ENCODE results near the gene IFNA10.
"Not testable (repeated sequence)": the region's sequence is repeated elsewhere in the genome, so short reads cannot be mapped to it uniquely, and the experiment has no call there.

Gene IFNA10

DNA sequence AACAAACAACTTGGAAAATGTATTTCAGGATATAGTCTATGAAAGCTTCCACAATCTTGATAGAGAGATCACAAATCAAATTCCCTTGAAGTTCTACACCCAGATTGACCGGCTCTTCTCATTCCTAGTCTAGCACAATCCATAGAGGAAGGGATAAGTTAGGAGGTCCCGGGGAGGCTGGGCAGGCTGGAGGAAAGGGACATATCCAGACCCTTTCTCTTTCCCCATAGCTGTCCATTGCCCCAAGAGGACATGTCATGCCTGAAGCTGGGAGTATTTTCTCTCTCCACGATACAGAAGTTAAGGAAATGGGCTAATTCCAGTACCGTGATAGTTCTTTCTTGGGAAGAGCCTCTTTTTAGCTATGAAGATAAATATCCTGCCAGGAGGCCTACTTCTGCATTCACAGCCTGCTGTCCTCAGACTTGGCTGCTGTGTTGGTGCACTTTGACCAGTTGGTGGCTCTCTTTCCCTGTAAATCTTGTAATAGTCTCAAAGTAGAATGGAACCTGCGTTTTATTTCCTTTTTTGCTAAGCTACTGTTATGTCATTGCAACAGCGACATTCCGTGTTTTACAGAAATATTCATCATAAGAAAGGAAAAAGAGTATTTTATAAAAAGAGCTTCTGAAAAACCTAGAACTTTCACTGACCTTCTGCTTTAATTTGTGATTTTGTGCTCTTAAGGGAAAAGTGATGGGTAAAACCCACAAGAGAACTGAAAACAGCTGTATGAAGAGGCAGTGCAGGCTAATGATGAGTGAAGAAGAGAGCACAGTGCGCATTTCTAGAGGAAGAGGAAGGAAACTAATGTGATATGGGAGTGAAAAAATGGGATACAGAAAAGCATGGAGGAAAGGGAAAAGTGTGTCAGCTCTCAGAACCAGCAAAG lies 28.8 kb upstream of the IFNA10 start:
- H3K4me3 ChIP-seq (ENCODE audit: control insufficient read depth, low read depth, low read length), result not testable (repeated sequence)
- peak; percentile 54 for DNase-seq (ENCODE audit: low read depth)
- TF ChIP-seq CTCF (conservative IDR thresholded peaks at IDR 0.05; ENCODE audit: control insufficient read depth, insufficient read depth, low read depth, low read length), result peak; percentile 58

- TF ChIP-seq CTCF (conservative IDR thresholded peaks at IDR 0.05; ENCODE audit: control insufficient read depth, insufficient read depth, low read depth, low read length), result no peak
- no peak for DNase-seq (ENCODE audit: low read depth)
- H3K4me3 ChIP-seq (ENCODE audit: control insufficient read depth, low read depth, low read length), result no peak overlapping the region
Measured at GRCh38 chr9:21234153-21234687, 27.3 kb upstream of the IFNA10 start.

DNA sequence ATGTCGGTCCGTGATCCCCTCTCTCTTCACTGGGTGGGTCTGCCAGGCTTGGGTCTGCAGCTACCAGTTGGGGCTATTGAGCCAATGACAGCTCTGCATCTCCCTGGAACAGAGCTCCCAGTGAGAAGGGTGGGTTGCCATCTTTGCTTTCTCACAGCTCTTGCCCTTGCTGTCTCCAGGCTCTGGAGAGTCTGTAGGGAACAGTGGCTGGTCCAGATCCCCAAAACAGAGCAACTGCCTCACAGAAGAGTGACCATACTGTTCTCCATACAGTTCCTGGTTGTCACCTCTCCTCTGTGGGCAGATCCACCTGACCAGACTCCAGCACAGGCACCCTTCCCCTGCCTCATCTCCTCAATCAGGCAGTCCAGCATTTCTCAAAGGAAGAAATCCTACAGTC lies 26.3 kb upstream of the IFNA10 start:
- no peak for TF ChIP-seq CTCF (conservative IDR thresholded peaks at IDR 0.05; ENCODE audit: control insufficient read depth, insufficient read depth, low read depth, low read length)
- DNase-seq (ENCODE audit: low read depth), result no peak
- H3K4me3 ChIP-seq (ENCODE audit: control insufficient read depth, low read depth, low read length), result no peak overlapping the region

DNA sequence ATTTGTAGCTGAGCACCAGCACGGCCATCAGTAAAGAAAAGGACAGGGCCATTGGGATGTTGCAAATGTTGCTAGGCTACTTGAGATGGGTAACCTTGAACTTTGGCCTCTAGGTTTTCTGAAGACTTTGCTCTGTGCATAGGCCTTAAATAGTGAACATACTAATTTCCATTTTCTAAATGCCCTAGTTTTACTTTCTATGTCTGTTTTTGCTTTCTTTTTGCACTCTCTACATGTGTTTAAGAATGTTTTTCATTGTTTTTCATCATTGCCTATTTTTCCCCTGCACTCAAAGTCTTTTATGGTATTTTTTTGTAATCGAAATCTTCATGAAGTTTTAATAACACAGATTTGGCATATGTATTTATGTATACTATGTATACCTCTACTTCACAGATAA lies 21.2 kb upstream of the IFNA10 start, which contains the start of gene IFNA17:
Gene IFNA17 (minus strand): TSS at position 101 of the 400 bp plus-strand sequence. CDS start 49 bp downstream, at position 52.
- H3K4me3 ChIP-seq (ENCODE audit: control insufficient read depth, low read depth, low read length), result no peak within 1 kb of the TSS
- TF ChIP-seq CTCF (conservative IDR thresholded peaks at IDR 0.05; ENCODE audit: control insufficient read depth, insufficient read depth, low read depth, low read length), result no peak
- no peak for DNase-seq (ENCODE audit: low read depth)

DNA sequence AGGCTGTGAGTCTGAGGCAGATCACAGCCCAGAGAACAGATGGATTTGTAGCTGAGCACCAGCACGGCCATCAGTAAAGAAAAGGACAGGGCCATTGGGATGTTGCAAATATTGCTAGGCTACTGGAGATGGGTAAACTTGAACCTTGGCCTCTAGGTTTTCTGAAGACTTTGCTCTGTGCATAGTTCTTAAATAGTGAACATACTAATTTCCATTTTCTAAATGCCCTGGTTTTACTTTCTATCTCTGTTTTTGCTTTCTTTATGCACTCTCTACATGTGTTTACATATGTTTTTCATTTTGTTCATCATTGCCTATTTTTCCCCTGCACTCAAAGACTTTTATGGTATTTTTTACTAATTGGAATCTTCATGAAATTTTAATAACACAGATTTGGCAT lies 10.3 kb upstream of the IFNA10 start, which contains the start of gene IFNA16:
Gene IFNA16 (minus strand): TSS at position 101 of the 400 bp plus-strand sequence. CDS start 6 bp downstream, at position 95.
- not testable (repeated sequence) for DNase-seq (ENCODE audit: low read depth)

DNA sequence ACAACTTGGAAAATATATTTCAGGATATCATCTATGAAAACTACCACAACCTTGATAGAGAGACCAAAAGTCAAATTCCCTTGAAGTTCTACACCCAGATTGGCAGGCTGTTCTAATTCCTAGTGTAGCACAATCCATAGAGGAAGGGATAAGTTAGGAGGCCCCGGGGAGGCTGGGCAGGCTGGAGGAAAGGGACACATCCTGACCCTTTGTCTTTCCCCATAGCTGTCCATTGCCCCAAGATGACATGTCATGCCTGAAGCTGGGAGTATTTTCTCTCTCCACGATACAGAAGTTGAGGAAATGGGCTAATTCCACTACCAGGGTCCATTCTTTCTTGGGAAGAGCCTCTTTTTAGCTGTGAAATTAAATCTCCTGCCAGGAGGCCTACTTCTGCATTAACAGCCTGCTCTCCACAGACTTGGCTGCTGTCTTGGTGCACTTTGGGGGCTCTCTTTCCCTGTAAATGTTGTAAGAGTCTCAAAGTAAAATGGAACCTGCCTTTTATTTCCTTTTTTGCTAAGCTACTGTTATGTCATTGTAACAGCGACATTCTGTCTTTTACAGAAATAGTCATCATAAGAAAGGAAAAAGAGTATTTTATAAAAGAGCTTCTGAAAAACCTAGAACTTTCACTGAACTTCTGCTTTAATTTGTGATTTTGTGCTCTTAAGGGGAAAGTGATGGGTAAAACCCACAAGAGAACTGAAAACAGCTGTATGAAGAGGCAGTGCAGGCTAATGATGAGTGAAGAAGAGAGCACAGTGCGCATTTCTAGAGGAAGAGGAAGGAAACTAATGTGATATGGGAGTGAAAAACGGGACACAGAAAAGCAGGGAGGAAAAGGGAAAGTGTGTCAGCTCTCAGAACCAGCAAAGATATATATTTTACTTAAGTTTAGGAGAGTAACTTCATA lies 6.7 kb upstream of the IFNA10 start:
- DNase-seq (ENCODE audit: low read depth), result peak; percentile 4
- not testable (repeated sequence) for H3K4me3 ChIP-seq (ENCODE audit: control insufficient read depth, low read depth, low read length)
- peak; percentile 27 for TF ChIP-seq CTCF (conservative IDR thresholded peaks at IDR 0.05; ENCODE audit: control insufficient read depth, insufficient read depth, low read depth, low read length)

More for the DNA sequence above, 10.3 kb upstream of the IFNA10 start, which contains the start of gene IFNA16:
- H3K4me3 ChIP-seq (ENCODE audit: control insufficient read depth, low read depth, low read length), result not testable (repeated sequence)

GRCh38 chr9:21212160-21212559 lies 5.2 kb upstream of the IFNA10 start:
- not testable (repeated sequence) for H3K4me3 ChIP-seq (ENCODE audit: control insufficient read depth, low read depth, low read length); DNase-seq (ENCODE audit: low read depth)

- not testable (repeated sequence) for H3K4me3 ChIP-seq (ENCODE audit: control insufficient read depth, low read depth, low read length); DNase-seq (ENCODE audit: low read depth)
Measured at GRCh38 chr9:21210782-21211181, 3.8 kb upstream of the IFNA10 start.

All from fibroblast of mammary gland (primary cell).